ENCODE data around the gene ZNF521.

The ZNF521 gene

DNA sequence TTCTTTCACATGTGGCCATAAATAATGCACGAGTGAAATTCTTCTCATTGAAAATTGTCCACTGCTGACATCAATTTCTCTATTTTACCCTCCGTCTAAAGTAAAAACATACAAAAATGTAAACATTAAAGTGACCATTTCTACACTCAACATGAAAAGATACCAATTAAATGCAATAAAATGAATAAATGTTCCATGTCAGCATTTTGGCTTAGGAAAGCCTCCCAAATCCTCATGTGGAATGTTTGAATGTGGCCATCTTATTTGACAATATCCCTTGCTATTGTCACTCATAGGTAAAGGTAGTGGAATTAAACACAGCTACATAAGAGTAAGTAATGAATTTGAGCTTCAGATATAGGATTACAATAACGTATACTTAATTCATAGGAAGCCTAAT, 60.8 kb downstream of the ZNF521 start:
- no peak for TF ChIP-seq CTCF (IDR thresholded peaks at IDR 0.05; ENCODE audit: low read depth, low read length)
- H3K4me3 ChIP-seq (ENCODE audit: low read depth, low read length) = no peak overlapping the region

GRCh38 chr18:25289001-25289631, 62.9 kb downstream of the ZNF521 start:
- TF ChIP-seq CTCF (IDR thresholded peaks at IDR 0.05; ENCODE audit: low read depth, low read length) = no peak
- no peak overlapping the region for H3K4me3 ChIP-seq (ENCODE audit: low read depth, low read length)

- no peak overlapping the region for H3K4me3 ChIP-seq (ENCODE audit: low read depth, low read length)
- no peak for TF ChIP-seq CTCF (IDR thresholded peaks at IDR 0.05; ENCODE audit: low read depth, low read length)
Observed at GRCh38 chr18:25288340-25288938, 63.5 kb downstream of the ZNF521 start.

- TF ChIP-seq CTCF (IDR thresholded peaks at IDR 0.05; ENCODE audit: low read depth, low read length) = no peak
- H3K4me3 ChIP-seq (ENCODE audit: low read depth, low read length) = no peak overlapping the region
Observed at GRCh38 chr18:25287106-25287505, 64.9 kb downstream of the ZNF521 start.

GRCh38 chr18:25284861-25285550, 67.0 kb downstream of the ZNF521 start:
- H3K4me3 ChIP-seq (ENCODE audit: low read depth, low read length) = no peak overlapping the region

GRCh38 chr18:25284281-25284680, 67.7 kb downstream of the ZNF521 start:
- TF ChIP-seq CTCF (IDR thresholded peaks at IDR 0.05; ENCODE audit: low read depth, low read length) = no peak
- no peak overlapping the region for H3K4me3 ChIP-seq (ENCODE audit: low read depth, low read length)

More at GRCh38 chr18:25284861-25285550, 67.0 kb downstream of the ZNF521 start:
- TF ChIP-seq CTCF (IDR thresholded peaks at IDR 0.05; ENCODE audit: low read depth, low read length) = no peak

DNA sequence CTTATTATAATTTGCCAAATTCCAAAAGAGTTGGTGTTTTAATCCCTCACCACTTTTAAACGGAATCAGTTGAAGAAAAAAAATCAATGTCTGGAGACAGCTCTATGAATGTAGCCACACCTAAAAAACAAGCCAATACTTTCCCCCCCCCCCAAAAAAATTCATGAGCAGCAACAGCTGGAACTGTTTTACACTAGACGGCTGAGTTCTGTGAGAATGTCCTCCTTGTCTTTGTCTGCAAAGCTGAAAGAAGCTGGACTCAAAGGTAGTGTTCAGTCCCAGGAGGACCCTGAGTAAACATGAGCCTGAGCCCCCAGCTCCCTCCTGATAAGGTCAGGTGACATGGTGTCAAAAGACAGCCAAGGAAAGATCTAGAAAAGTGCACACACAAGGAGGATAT, 68.2 kb downstream of the ZNF521 start:
- no peak for TF ChIP-seq CTCF (IDR thresholded peaks at IDR 0.05; ENCODE audit: low read depth, low read length)

More for the DNA sequence above, 68.2 kb downstream of the ZNF521 start:
- no peak overlapping the region for H3K4me3 ChIP-seq (ENCODE audit: low read depth, low read length)
